Urothelium cell line (cell line): ENCODE data around the gene USP9X.
"Not testable (repeated sequence)": the region's sequence is repeated elsewhere in the genome, so short reads cannot be mapped to it uniquely, and the experiment has no call there.

Source experiments
- DNase-seq: peaks from one replicate; pipeline ENCODE4 v3.0.0; 2011; ENCODE audit warnings: low spot score, mixed read lengths
- FAIRE-seq: peaks from 2 replicates; lab custom pipeline; 2011; peaks lifted over from hg19 to GRCh38; lab: Jason Lieb, UNC

The USP9X gene, protein sequence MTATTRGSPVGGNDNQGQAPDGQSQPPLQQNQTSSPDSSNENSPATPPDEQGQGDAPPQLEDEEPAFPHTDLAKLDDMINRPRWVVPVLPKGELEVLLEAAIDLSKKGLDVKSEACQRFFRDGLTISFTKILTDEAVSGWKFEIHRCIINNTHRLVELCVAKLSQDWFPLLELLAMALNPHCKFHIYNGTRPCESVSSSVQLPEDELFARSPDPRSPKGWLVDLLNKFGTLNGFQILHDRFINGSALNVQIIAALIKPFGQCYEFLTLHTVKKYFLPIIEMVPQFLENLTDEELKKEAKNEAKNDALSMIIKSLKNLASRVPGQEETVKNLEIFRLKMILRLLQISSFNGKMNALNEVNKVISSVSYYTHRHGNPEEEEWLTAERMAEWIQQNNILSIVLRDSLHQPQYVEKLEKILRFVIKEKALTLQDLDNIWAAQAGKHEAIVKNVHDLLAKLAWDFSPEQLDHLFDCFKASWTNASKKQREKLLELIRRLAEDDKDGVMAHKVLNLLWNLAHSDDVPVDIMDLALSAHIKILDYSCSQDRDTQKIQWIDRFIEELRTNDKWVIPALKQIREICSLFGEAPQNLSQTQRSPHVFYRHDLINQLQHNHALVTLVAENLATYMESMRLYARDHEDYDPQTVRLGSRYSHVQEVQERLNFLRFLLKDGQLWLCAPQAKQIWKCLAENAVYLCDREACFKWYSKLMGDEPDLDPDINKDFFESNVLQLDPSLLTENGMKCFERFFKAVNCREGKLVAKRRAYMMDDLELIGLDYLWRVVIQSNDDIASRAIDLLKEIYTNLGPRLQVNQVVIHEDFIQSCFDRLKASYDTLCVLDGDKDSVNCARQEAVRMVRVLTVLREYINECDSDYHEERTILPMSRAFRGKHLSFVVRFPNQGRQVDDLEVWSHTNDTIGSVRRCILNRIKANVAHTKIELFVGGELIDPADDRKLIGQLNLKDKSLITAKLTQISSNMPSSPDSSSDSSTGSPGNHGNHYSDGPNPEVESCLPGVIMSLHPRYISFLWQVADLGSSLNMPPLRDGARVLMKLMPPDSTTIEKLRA (N-terminal part only)

DNA sequence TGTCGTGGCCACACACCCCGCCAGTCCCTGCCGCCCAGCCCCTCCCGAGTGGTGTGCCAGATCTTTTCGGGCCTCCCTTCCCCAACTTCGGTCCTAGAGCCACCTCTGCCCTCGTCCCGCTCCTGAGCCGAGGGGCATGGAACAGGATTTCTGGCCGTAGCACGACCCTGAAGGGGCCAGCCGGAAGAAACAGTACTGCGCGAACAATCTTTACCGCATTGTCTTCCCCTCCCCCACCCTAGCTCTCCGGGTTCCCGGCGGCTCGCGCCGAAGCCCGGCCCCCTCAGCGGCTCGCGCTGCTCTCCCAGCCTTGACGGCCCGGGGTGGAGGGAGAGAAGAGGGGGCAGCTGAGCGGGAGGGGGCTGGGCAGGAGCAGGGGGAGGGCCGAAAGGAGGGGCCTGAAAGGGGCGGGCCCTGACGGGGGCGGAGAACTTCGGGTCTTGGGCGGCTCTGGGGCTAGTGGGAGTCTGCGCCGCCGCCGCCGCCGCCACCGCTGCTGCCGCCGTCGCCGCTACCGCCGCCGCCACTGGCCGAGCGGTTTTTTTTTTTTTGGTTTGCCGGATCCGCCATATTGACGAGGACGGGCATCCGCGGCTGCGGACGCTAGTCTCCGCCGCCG lies at the start of gene USP9X:
TSS of gene USP9X (plus strand) at position 553 of the 619 bp plus-strand sequence. CDS start 38,184 bp downstream, outside the sequence.
- peak; percentile 84 for DNase-seq
- no peak for FAIRE-seq

DNA sequence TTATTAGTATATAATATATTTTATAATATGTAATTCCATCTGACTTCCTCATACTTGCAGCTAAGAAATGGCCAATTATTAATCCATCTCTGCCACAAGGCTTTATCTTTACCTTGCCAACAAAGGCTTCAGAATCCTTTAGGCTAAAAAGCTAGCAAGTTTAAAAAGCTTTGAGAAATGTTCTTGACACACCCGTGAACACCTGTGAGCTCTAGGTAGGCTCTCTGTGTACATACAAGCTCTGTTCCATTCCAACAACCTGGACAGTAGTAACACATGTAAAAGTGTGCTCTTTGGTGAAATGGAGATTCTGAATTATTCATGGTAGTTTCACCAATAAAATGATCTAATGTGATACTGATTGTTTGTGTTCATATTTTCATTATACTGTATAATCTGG lies 49.7 kb upstream of the USP9X start:
- FAIRE-seq (no peak), DNase-seq (no peak)

DNA sequence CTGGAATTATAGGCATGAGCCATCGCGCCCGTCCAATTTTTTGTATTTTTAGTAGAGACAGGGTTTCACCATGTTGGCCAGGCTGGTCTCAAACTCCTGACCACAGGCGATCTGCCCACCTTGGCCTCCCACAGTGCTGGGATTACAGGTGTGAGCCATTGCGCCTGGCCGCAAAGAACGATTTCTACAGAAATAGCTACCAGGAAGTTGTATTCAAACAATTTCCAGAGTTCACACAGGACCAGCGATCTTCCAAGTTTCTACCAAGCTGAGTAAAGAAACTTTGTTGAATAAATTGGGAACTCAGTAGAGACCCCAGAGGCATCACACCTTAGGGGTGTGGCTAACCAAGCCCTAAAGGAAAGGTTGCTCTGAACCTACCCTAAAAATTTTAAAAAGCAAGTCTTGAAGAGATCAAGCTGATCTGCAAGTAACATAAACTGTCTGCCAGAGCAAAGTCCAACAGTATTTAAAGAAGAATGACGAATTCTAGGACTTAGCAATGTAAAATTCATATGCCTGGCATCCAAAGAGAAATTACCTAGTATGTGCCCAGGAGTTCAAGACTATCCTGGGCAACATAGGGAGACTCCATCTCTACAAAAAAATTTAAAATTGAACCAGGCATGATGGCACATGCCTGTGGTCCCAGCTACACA lies 48.4 kb upstream of the USP9X start:
- FAIRE-seq: no peak
- no peak for DNase-seq

DNA sequence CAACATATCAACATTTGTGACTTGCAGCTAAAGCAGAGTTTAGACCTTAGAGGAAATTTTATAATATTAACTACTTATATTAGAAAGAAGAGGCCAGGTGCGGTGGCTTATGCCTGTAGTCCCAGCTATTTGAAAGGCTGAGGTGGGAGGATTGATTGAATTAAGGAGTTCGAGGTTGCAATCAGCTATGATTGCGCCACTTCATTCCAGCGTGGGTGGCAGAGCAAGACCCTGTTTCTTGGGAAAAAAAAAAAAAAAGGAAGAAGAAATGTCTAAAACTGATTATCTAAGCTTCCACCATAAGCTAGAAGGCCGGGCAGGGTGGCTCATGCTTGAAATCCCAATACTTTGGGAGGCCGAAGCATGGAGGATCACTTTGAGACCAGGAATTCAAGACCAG lies 42.0 kb upstream of the USP9X start:
- FAIRE-seq: no peak
- DNase-seq: no peak

DNA sequence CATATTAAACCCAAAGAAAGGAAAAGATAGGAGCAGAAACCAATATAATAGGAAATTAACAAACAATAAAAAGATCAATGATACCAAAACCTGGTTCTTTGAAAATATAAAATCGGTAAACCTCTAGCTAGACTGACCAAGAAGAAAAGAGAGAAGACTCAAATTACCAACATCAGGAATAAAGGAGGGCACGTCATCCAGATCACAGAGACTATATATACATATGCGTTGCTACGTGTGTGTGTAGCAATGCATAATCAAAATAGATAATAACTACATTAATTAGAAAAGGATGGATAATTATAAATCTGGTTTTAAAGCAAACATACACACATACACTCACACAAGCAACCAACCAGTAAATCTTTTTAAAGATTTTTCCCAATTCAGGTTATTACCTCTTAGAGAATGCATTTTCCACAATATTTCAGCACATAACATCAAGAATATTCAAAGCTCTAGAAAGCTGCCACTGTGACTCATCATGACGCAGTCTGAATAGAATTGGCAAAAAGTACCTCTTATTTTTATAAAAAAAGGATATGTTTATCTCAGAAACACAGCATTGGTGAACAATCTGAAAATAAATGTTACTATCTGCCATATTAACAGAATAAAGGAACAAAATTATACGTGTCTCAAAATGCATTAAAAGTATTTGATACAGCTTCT lies 41.4 kb upstream of the USP9X start:
- FAIRE-seq: no peak
- no peak for DNase-seq

DNA sequence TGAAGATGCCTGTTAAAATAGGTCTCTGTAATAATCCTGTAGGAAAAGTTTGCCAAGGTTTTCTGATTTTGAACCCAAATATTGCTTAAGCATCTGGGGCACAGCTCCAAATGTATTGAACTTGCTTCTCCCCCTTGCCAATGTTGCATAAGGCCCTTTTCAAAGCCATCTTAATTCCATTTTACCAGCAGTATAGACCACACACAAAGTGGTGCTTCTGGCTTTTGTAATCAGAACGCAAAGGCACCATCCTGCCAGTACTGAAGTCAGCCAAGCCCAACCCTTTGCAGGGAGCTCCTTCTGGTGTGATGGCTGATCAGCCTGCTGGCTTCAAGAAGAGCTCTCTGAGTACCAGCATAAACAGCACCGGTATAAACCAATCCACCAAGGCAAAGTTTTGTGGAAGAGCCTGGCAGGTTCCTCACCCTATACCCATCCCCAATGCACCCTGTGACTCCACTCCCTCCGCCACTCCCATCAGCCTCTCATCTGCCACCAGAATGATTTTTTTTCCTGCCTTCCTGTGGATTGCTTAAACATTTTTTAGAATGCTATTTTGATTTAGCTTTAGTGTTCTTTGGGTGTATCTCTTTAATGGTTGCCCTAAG lies 39.2 kb upstream of the USP9X start:
- no peak for DNase-seq

DNA sequence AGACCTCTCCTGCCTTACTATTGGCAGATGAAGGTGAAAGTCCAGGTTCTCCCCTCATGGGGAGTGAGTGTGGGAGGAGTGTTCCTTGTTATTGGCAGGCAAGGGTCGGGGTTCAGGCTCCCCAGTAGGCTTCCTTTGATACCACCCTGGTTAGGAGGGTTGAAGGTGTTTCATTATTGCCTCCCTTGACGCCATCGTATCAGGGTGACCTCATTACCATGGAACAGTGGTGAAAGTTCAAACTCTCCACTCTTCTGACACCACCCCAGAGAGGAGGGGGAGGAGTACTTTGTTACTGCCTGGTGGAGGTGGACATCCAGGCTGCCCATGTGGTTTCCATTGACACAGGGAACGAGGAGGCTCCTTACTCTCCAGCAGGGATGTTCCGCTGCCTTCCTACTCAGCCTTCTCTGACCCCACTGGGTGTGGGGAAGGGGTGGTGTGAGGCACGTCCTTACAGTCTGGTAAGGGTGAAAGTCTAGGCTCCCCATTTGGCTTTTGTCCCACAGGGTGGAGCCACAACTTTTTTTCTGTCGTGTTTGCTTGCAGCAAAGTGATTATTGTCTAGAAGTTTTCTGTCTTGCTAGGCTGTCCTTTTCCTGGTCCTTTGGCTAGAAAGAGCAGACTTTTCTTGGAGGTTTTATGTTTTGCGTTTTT lies 37.2 kb upstream of the USP9X start:
- FAIRE-seq: no peak
- DNase-seq: no peak

More for the DNA sequence above, 39.2 kb upstream of the USP9X start:
- no peak for FAIRE-seq

DNA sequence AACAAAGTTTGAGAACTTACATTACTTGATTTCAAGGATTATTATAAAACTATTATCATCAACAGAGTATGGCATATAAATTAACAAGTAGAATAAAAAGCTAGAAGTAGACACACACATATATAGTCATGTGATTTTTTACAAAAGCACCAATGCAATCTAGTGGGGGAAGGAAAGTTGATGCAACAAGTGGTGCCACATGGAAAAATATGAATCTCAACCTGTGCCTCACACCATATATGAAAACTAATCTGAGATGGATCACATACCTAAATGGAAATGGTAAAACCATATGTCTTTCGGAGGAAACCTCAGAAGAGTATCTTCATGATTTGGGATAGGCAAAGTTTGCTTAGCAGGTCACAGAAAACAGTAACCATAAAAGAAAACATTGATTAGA lies 34.9 kb upstream of the USP9X start:
- no peak for DNase-seq
- no peak for FAIRE-seq

DNA sequence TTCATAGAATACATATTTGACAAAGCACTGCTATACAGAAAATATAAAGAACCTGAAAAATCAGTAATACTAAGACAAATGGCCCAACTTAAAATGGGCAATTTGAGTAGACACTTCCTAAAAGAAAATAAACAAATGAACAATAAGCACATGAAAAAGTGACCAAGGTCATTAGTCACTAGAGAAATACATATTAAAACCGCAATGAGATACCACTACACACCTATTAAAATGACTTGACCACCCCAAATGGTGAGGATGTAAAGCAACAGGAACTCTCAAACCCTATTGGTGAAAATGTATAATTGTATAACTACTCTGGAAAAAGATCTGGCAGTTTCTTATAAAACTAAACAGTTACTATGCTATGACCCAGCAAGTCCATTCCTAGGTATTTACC lies 34.0 kb upstream of the USP9X start:
- FAIRE-seq (no peak), DNase-seq (no peak)

DNA sequence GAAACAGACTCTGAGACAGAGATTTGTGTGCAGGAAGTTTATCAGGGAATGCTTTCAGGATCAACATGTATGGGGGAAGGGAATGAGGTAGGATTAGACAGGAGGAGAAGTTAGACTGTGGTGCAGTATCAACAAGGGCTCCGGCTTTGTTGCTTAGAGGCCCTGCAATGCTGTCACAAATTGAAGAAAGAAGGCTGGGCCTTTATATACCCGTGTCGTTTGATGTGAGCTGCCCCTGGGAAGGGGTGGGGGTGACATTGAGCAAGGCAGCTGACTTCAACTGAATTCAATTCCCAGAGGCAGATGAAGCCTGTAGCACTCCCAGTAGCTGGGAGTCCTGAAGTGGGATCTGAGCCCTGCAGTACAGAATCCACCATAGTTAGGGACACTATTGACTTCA lies 29.5 kb upstream of the USP9X start:
- DNase-seq: no peak
- FAIRE-seq: no peak

DNA sequence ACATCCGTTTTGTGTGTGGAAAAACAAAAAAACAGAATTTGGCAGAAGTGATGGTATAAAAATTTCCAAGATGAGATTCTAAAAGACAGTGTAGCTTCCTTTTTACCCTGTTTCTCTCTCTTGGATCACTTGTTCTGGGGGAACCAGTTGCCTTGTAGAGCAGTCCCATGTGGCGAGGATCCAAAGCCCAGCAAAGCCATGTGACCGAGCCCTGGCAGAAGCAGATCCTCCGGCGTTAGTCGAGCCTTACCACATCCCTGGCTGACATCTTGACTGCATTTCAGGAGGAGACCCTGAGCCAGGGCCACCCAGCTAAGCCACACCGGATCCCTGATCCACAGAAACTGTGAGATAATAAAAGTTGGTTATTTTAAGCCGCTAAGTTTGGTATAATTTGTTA lies 22.0 kb upstream of the USP9X start:
- FAIRE-seq: not testable (repeated sequence)

DNA sequence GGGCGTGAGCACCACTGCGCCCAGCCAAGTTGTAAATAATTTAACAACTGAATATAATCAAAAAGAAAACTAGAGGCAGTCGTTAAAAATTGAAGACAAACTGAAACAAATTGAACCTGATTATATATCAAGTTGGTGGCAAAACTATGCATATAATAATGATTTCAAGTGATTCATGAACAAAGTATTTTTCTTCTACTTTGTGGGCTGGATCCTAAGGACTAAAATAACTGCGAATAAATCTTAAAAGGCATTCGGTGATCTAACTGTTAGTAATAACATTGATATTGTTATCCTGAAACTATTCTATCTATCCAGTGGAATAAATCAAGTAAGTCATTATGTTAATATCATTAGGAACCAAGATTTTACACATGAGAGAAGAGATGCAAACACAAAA lies 21.2 kb upstream of the USP9X start:
- no peak for FAIRE-seq
- no peak for DNase-seq

More for the DNA sequence above, 22.0 kb upstream of the USP9X start:
- DNase-seq: not testable (repeated sequence)

DNA sequence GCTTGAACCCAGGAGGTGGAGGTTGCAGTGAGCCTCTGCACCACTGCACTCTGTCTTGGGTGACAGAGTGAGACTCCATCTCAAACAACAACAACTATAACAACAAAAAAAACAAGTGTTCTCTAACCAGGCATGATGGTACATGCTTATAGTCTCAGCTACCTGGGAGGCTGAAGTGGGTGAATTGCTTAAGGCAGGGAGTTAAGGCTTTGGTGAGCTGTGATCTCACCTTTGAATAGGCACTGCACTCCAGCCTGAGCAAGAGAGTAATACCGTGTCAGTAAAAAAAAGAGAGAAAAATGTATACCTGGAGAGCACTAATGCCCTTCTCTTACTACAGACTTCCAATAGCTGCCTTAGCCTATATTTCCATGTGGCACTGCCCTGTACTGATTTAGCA lies 18.9 kb upstream of the USP9X start:
- DNase-seq (no peak), FAIRE-seq (no peak)

DNA sequence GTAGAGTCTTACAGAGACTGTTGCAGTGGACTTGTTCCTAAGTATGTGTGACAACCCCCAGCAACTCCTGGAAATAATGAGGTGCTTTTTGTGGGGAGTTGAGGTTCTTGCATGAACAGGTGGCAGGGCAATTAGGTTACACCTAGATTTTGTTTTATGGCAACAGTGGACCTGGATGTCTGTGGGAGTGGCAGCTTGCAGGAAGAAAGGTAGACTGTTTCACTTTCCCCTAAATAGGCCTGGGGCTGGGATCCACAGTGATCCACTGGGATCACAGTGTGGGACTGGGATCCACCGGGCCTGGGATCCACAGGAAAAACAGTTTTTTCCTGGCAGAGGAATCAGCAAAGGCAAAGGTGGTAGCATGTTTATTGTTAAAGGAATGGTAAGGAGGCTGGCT lies 18.3 kb upstream of the USP9X start:
- FAIRE-seq (no peak), DNase-seq (no peak)

DNA sequence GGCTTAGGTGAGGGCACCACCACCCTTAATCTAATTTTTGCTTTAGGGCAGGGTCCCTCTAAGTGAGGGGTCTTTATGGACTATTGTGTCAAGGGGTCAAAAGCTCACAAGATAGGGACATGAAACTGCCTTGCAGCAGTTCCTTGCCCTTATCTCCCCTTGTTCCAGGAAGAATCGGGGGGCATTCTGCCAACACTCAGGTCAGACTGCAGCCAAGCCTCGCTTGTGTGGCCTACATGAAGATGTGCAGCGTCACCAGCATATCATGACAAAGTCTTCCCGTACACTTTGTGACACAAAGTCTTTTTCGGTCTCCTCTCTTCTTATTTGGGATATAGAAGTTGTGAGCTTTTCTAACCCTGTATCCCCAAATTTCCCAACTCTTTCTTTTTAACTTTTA lies 17.5 kb upstream of the USP9X start:
- FAIRE-seq: no peak
- no peak for DNase-seq

DNA sequence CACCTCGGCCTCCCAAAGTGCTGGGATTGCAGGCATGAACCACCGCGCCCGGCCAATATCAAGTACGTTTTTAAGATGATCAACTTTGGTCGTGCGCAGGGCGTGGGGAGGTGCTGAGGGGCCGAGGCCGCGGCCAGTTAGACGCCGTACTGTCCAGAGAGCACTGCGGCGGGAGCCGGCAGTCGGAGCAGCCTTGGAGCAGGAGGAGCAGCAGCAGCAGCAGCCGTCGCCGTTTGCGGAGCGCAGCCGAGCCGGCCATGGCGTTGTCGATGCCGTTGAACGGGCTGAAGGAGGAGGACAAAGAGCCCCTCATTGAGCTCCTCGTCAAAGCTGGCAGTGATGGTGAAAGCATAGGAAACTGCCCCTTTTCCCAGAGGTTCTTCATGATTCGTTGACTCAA lies 8.5 kb upstream of the USP9X start:
- FAIRE-seq: no peak
- DNase-seq: no peak

DNA sequence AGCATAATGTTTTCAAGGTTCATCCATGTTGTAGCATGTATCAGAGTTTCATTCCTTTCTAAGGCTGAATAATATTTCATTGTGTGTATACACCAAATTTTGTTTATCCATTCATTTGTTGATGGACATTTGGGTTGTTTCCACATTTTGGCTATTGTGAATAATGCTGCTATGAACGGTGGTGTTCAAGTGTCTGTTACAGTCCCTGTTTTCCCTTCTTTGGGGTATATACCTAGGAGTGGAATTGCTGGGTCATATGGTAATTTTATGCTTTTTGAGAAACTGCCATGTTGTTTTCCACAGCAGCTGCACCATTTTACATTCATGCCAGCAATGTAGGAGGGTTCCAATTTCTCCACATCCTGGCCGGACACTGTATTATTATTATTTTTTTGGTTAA lies 3.4 kb upstream of the USP9X start:
- FAIRE-seq: no peak
- DNase-seq: no peak

DNA sequence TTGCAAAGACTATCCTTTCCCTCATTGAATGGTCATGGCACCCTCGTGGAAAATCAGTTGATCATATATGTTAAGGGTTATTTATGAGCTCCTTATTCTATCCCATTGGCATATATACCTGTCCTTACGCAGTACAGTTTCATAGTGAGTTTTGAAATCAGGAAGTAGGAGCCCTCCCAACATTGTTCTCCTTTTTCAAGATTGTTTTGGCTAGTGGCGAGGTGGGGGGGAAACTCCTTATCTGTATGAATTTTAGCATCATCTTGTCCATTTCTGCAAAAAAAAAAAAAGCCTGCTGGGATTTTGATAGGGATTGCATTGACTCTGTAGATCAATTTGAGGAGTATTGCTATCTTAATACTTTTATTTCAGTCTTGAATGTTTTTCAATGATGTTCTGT lies 2.5 kb upstream of the USP9X start:
- FAIRE-seq (no peak), DNase-seq (no peak)
